ENCODE data around the gene ENPP3. TPM values are rescaled to one million over a fixed set of nuclear protein-coding genes. Genes with fewer than 3 reads are reported as not detected.

ENPP3 gene
- polyA plus RNA-seq, 1 donor from 2014 or later = not detected

- H3K27ac Mint-ChIP-seq = no peak overlapping the region
- H3K36me3 Mint-ChIP-seq = no peaks in the 10 kb centered on the region
- no peaks in the 10 kb centered on the region for H3K4me1 Mint-ChIP-seq
- H3K9me3 Mint-ChIP-seq = no peaks in the 10 kb centered on the region
- H3K27me3 Mint-ChIP-seq = peaks cover 2% of the 10 kb centered on the region
- no peak overlapping the region for H3K4me3 Mint-ChIP-seq
Measured at GRCh38 chr6:131769385-131770141, 132.5 kb downstream of the ENPP3 start.

- H3K36me3 Mint-ChIP-seq = no peaks in the 10 kb centered on the region
Measured at GRCh38 chr6:131770776-131771175, 133.7 kb downstream of the ENPP3 start.

DNA sequence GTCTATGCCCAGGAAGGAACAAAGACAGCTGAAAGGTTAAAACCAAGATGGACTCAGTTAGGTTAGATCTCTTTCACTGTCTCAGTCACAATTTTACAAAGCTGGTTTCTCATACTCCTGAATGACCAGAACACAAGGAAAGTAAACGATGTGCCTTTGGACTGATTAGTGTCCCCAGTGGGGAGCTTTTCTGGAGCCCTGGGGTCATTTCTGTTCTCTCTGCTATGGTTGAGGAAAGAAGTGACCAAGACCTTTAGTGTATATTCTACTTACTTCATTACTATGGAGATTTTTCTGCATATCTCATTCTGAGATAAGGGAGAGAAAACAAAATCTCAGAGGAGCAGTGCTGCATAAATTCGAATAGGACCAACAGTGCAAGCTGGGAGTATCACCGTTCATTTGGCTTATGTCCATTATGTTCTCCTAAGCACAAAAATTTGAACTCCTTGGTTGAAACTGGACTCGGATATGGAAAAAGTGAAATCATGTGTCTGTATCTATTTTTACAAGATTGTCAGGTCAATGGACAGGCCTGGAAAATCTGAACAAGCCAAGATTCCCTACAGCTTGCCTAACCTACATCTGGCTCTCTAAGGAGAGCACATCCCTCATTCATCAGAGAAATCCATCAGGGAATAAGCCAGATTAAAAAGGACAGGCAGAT, 136.3 kb downstream of the ENPP3 start:
- H3K4me1 Mint-ChIP-seq = no peaks in the 10 kb centered on the region
- no peak overlapping the region for H3K27ac Mint-ChIP-seq
- H3K4me3 Mint-ChIP-seq = no peak overlapping the region
- H3K36me3 Mint-ChIP-seq = no peaks in the 10 kb centered on the region
- no peaks in the 10 kb centered on the region for H3K9me3 Mint-ChIP-seq
- peaks cover 3% of the 10 kb centered on the region for H3K27me3 Mint-ChIP-seq

More at GRCh38 chr6:131770776-131771175, 133.7 kb downstream of the ENPP3 start:
- no peak overlapping the region for H3K4me3 Mint-ChIP-seq
- H3K27ac Mint-ChIP-seq = no peak overlapping the region
- peaks cover 3% of the 10 kb centered on the region for H3K27me3 Mint-ChIP-seq
- H3K9me3 Mint-ChIP-seq = no peaks in the 10 kb centered on the region
- no peaks in the 10 kb centered on the region for H3K4me1 Mint-ChIP-seq

GRCh38 chr6:131775886-131776285, 138.8 kb downstream of the ENPP3 start:
- H3K4me1 Mint-ChIP-seq = no peaks in the 10 kb centered on the region
- H3K27me3 Mint-ChIP-seq = peaks cover 1% of the 10 kb centered on the region
- H3K36me3 Mint-ChIP-seq = no peaks in the 10 kb centered on the region
- no peaks in the 10 kb centered on the region for H3K9me3 Mint-ChIP-seq
- H3K4me3 Mint-ChIP-seq = no peak overlapping the region
- peak overlapping the region in 1 of 3 donors; percentile 24 for H3K27ac Mint-ChIP-seq

- Mint-ChIP-seq H3K36me3 (no peaks in the 10 kb centered on the region), H3K9me3 (no peaks in the 10 kb centered on the region), H3K4me3 (no peak overlapping the region), H3K27me3 (peaks cover 1% of the 10 kb centered on the region), H3K4me1 (no peaks in the 10 kb centered on the region), H3K27ac (no peak overlapping the region)
Measured at GRCh38 chr6:131776985-131777384, 139.9 kb downstream of the ENPP3 start.

DNA sequence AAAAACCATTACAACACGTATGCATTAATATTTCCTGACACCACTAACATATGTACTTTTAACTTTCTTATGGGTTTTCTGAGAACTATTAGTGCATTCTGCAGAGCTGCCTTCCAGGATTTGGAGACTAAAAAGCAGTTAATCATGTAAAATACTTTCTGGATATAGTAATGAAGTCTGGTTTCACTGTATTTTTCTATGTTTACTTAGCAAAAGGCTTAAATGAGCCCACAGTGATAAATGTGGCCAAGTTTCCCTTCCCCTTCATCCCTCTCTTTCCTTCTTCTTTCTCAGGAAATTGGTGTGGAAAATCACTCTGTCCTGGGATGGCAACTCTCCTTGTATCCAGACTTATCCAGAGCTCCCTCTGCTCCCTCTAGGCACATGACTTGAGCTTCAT, 141.1 kb downstream of the ENPP3 start:
- Mint-ChIP-seq H3K9me3 (no peaks in the 10 kb centered on the region), H3K4me1 (no peaks in the 10 kb centered on the region), H3K27me3 (peaks cover 1% of the 10 kb centered on the region), H3K36me3 (no peaks in the 10 kb centered on the region), H3K4me3 (no peak overlapping the region), H3K27ac (no peak overlapping the region)

- peak overlapping the region in 1 of 3 donors; percentile 14 for H3K27ac Mint-ChIP-seq
- no peaks in the 10 kb centered on the region for H3K36me3 Mint-ChIP-seq
- H3K4me3 Mint-ChIP-seq = no peak overlapping the region
- no peaks in the 10 kb centered on the region for H3K4me1 Mint-ChIP-seq
- peaks cover 1% of the 10 kb centered on the region for H3K27me3 Mint-ChIP-seq
- H3K9me3 Mint-ChIP-seq = no peaks in the 10 kb centered on the region
Measured at GRCh38 chr6:131779304-131779703, 142.2 kb downstream of the ENPP3 start.

DNA sequence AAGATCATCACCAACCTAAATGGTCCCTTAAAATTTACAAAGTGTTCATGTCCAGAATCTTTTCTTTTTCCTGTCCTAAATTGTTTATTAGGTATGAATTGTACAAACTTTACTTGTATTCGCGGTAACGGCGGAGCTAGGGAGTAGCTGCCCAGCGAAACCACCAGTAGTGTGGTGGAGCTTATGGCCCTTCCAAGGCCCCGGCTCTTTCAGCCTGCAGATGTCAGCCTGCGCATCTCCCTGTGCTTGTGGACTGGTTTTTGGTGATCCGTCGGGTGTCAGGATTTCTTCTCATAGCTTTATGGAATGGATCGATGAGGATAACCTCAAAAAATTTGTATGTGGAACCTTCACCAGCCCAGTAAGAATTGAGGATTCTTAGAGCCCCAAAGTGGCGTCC, 143.5 kb downstream of the ENPP3 start:
- Mint-ChIP-seq H3K4me3 (no peak overlapping the region), H3K9me3 (peaks cover 0 to 2% (median 0%) of the 10 kb centered on the region in 3 donors), H3K4me1 (no peaks in the 10 kb centered on the region), H3K27ac (no peak overlapping the region), H3K36me3 (no peaks in the 10 kb centered on the region), H3K27me3 (no peaks in the 10 kb centered on the region)

GRCh38 chr6:131781687-131782086, 144.6 kb downstream of the ENPP3 start:
- H3K27me3 Mint-ChIP-seq = no peaks in the 10 kb centered on the region
- H3K4me1 Mint-ChIP-seq = no peaks in the 10 kb centered on the region
- no peak overlapping the region for H3K4me3 Mint-ChIP-seq
- H3K36me3 Mint-ChIP-seq = no peaks in the 10 kb centered on the region
- no peak overlapping the region for H3K27ac Mint-ChIP-seq
- peaks cover 0 to 8% (median 4%) of the 10 kb centered on the region in 3 donors for H3K9me3 Mint-ChIP-seq

DNA sequence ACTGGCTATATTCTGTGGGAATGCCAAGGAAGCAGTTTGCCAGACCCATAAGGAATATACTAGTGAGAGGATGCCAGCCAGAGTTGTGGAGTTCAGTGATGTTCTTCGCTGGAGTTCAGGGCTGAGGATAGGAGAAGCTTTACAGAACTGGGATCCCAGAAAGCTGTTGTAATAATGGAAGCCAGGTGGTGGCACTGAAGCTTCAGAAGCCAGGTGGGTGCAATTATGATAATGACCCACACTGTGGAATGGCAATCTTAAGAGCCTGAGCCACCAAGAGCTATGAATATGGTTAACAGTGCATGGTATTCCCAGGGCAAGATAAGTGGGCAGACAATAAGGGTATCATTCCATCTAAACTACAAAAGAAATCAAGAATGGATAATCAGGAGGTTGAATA, 145.7 kb downstream of the ENPP3 start:
- no peak overlapping the region for H3K27ac Mint-ChIP-seq
- H3K27me3 Mint-ChIP-seq = no peaks in the 10 kb centered on the region
- H3K9me3 Mint-ChIP-seq = peaks cover 0 to 8% (median 4%) of the 10 kb centered on the region in 3 donors
- no peaks in the 10 kb centered on the region for H3K36me3 Mint-ChIP-seq
- no peaks in the 10 kb centered on the region for H3K4me1 Mint-ChIP-seq
- no peak overlapping the region for H3K4me3 Mint-ChIP-seq

GRCh38 chr6:131784561-131784960, 147.5 kb downstream of the ENPP3 start:
- Mint-ChIP-seq H3K27me3 (no peaks in the 10 kb centered on the region), H3K36me3 (no peaks in the 10 kb centered on the region), H3K9me3 (peaks cover 0 to 8% (median 4%) of the 10 kb centered on the region in 3 donors), H3K4me1 (no peaks in the 10 kb centered on the region), H3K4me3 (no peak overlapping the region), H3K27ac (no peak overlapping the region)

DNA sequence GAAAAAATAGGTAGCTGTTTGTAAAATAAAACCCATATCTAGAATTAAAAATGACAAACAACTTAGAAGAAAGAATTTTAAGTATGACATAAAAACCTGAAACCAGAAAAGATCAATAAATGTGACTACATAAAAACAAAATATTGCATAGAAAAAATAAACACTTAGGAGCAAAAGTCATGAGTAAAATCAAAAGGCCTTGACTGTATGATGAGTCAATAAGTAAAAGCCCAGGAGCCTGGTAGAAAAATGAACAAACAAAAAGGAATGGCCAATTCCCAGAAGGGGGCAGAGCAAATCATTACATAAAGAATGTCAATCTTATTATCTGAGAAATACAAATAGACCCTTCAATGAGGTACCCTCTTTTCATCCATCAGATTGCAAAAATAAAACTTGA, 150.0 kb downstream of the ENPP3 start:
- Mint-ChIP-seq H3K27ac (no peak overlapping the region), H3K36me3 (no peaks in the 10 kb centered on the region), H3K27me3 (no peaks in the 10 kb centered on the region), H3K9me3 (peaks cover 0 to 8% (median 4%) of the 10 kb centered on the region in 3 donors), H3K4me1 (no peaks in the 10 kb centered on the region), H3K4me3 (no peak overlapping the region)

DNA sequence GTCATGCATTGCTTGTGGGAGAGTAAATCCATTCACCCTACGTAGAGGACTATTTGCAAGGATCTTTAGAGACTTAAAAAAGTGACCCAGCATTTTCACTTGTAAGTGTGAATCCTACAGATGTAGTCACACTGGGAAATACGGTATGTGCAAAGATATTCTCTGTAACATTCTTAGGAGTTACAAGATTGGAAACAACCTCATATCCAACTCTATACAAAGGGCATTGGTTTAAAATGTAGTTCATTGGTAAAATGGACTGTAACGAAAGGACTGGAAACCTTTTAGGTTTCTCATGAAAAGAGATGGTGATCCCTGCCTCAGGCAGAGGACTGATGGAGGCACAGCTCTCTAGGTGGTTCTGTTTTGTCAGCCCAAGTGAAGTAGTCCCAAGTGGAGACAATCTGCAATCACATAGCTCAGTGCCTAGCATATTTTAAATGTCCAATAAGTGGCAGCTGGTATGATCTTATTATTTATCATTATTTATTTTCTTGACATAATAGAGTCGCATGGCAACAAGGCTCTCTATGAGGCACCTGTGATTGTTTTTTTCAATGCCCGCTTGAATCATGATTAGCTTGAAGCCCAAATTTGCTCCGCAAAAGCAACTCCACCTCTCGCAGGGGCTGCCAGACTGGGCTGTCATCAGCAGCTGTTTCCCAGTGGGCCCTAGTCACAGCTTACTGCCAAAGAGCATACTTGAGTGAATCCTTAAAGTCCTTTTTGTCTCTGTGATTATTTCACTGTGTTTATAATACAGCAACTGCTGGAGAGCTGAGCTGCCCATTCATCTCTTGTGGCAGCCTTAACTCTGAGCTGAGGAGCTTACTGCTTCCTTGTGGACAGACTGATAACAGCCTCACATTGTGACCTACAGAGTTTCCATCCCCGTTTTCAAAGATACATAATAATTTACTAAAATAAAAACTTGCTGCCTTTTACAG, 150.9 kb downstream of the ENPP3 start:
- Mint-ChIP-seq H3K4me1 (no peaks in the 10 kb centered on the region), H3K9me3 (peaks cover 0 to 8% (median 4%) of the 10 kb centered on the region in 3 donors), H3K27me3 (no peaks in the 10 kb centered on the region), H3K27ac (no peak overlapping the region), H3K4me3 (no peak overlapping the region), H3K36me3 (no peaks in the 10 kb centered on the region)

DNA sequence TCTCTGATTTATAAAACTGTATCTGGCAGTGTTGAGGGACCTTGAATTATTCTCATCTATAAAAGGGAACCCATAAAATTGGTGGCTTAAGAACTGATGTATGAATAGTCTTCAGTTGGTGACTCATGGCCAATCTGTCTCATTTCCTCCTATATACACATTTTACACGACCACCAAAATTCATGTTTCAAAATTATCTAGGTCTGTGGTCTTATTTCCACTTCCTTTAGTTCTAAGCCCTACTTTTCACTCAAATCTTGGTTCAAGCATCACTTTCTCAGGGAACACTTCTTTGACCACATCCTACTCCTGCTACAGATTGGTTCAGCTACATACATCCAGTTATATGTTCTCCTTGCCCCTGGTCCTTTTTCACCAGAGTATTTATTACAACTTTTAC, 152.1 kb downstream of the ENPP3 start:
- Mint-ChIP-seq H3K36me3 (peaks cover 2% of the 10 kb centered on the region), H3K27me3 (no peaks in the 10 kb centered on the region), H3K4me3 (no peak overlapping the region), H3K4me1 (no peaks in the 10 kb centered on the region), H3K9me3 (peaks cover 0 to 8% (median 5%) of the 10 kb centered on the region in 3 donors), H3K27ac (no peak overlapping the region)

GRCh38 chr6:131791476-131791875, 154.4 kb downstream of the ENPP3 start:
- peaks cover 0 to 4% (median 2%) of the 10 kb centered on the region in 3 donors for H3K9me3 Mint-ChIP-seq
- H3K4me3 Mint-ChIP-seq = no peak overlapping the region
- no peaks in the 10 kb centered on the region for H3K27me3 Mint-ChIP-seq
- H3K4me1 Mint-ChIP-seq = no peaks in the 10 kb centered on the region
- H3K36me3 Mint-ChIP-seq = peaks cover 2% of the 10 kb centered on the region
- no peak overlapping the region for H3K27ac Mint-ChIP-seq

Data from IgD-negative memory B cell (primary cell).